ENCODE data around the gene ADCY10. TPM values are rescaled to one million over a fixed set of nuclear protein-coding genes. Genes with fewer than 3 reads are reported as not detected.

The ADCY10 gene
- total RNA-seq, 1 donor from 2014 or later = not detected

- Mint-ChIP-seq H3K4me1 (no peaks in the 10 kb centered on the region), H3K9me3 (no peaks in the 10 kb centered on the region), H3K27ac (no peak overlapping the region), H3K27me3 (ENCODE audit: insufficient read depth, low read depth) (no peaks in the 10 kb centered on the region), H3K4me3 (no peak overlapping the region), H3K36me3 (no peaks in the 10 kb centered on the region)
- no peak overlapping the region for H3K27ac ChIP-seq
- H3K79me2 ChIP-seq (ENCODE audit: low read depth) = no peaks in the 10 kb centered on the region
- no peaks in the 10 kb centered on the region for H3K4me1 ChIP-seq
- H4K20me1 ChIP-seq (ENCODE audit: low read depth) = no peaks in the 10 kb centered on the region
- no peak for DNase-seq (ENCODE audit: low spot score)
- H3K27me3 ChIP-seq = no peaks in the 10 kb centered on the region
- H3K9me3 ChIP-seq (ENCODE audit: low read depth) = no peaks in the 10 kb centered on the region
- TF ChIP-seq CTCF (IDR thresholded peaks at IDR 0.05) = no peak
- TF ChIP-seq EZH2phosphoT487 (IDR thresholded peaks at IDR 0.05) = no peak
- TF ChIP-seq EZH2 (IDR thresholded peaks at IDR 0.05) = no peak
- H2AFZ ChIP-seq (replicated peaks) = no peak overlapping the region
- no peaks in the 10 kb centered on the region for H3F3A ChIP-seq (ENCODE audit: low read depth)
- H3K4me3 ChIP-seq = no peak overlapping the region
- no peak overlapping the region for H3K9ac ChIP-seq
- no peak overlapping the region for H3K4me2 ChIP-seq
- no peaks in the 10 kb centered on the region for H3K36me3 ChIP-seq
These were observed 76.6 kb downstream of the ADCY10 start for GRCh38 chr1:167837326-167837725.

- no peaks in the 10 kb centered on the region for H3K4me1 Mint-ChIP-seq
- no peaks in the 10 kb centered on the region for H3K9me3 ChIP-seq (ENCODE audit: low read depth)
- no peak overlapping the region for H3K27ac ChIP-seq
- H3K27me3 Mint-ChIP-seq (ENCODE audit: insufficient read depth, low read depth) = no peaks in the 10 kb centered on the region
- H3K9ac ChIP-seq = no peak overlapping the region
- H4K20me1 ChIP-seq (ENCODE audit: low read depth) = no peaks in the 10 kb centered on the region
- no peaks in the 10 kb centered on the region for H3K4me1 ChIP-seq
- H3K9me3 Mint-ChIP-seq = no peaks in the 10 kb centered on the region
- no peak overlapping the region for H3K4me3 ChIP-seq
- no peak overlapping the region for H3K4me3 Mint-ChIP-seq
- no peak overlapping the region for H3K4me2 ChIP-seq
- TF ChIP-seq CTCF (IDR thresholded peaks at IDR 0.05) = no peak
- TF ChIP-seq EZH2 (IDR thresholded peaks at IDR 0.05) = no peak
- no peak for TF ChIP-seq EZH2phosphoT487 (IDR thresholded peaks at IDR 0.05)
- no peaks in the 10 kb centered on the region for H3K36me3 ChIP-seq
- no peak for DNase-seq (ENCODE audit: low spot score)
- no peak overlapping the region for H3K27ac Mint-ChIP-seq
- no peak overlapping the region for H2AFZ ChIP-seq (replicated peaks)
- H3K79me2 ChIP-seq (ENCODE audit: low read depth) = no peaks in the 10 kb centered on the region
- no peaks in the 10 kb centered on the region for H3K27me3 ChIP-seq
- no peaks in the 10 kb centered on the region for H3K36me3 Mint-ChIP-seq
- no peaks in the 10 kb centered on the region for H3F3A ChIP-seq (ENCODE audit: low read depth)
These were observed 77.7 kb downstream of the ADCY10 start for GRCh38 chr1:167836197-167836596.

GRCh38 chr1:167833904-167834303 is 80.0 kb downstream of the ADCY10 start:
- Histone ChIP-seq H3K4me1 (no peaks in the 10 kb centered on the region), H3K4me2 (no peak overlapping the region), H3K9me3 (ENCODE audit: low read depth) (no peaks in the 10 kb centered on the region), H2AFZ (replicated peaks) (no peak overlapping the region), H3F3A (ENCODE audit: low read depth) (no peaks in the 10 kb centered on the region), H3K4me3 (no peak overlapping the region), H4K20me1 (ENCODE audit: low read depth) (no peaks in the 10 kb centered on the region), H3K9ac (no peak overlapping the region), H3K27me3 (no peaks in the 10 kb centered on the region), H3K79me2 (ENCODE audit: low read depth) (no peaks in the 10 kb centered on the region), H3K27ac (no peak overlapping the region), H3K36me3 (no peaks in the 10 kb centered on the region)
- H3K9me3 Mint-ChIP-seq = no peaks in the 10 kb centered on the region
- H3K27me3 Mint-ChIP-seq (ENCODE audit: insufficient read depth, low read depth) = no peaks in the 10 kb centered on the region
- H3K4me1 Mint-ChIP-seq = no peaks in the 10 kb centered on the region
- TF ChIP-seq EZH2 (IDR thresholded peaks at IDR 0.05) (no peak), CTCF (IDR thresholded peaks at IDR 0.05) (no peak), EZH2phosphoT487 (IDR thresholded peaks at IDR 0.05) (no peak)
- no peak overlapping the region for H3K4me3 Mint-ChIP-seq
- no peaks in the 10 kb centered on the region for H3K36me3 Mint-ChIP-seq
- H3K27ac Mint-ChIP-seq = no peak overlapping the region
- DNase-seq (ENCODE audit: low spot score) = no peak
